Measurements from ENCODE around the gene SLAMF1. TPM values are rescaled to one million over a fixed set of nuclear protein-coding genes. Genes with fewer than 3 reads are reported as not detected.

The SLAMF1 gene
- polyA plus RNA-seq, 3 donors: 0.13 to 0.65 TPM; not detected in 1

GRCh38 chr1:160607011-160607671 lies 39.7 kb downstream of the SLAMF1 start:
- H3K27ac Mint-ChIP-seq: peak overlapping the region in 1 of 7 donors; percentile 55
- H3K36me3 ChIP-seq (replicated peaks in 1 of 2; ENCODE audit: control insufficient read depth in 1 of 2, insufficient read depth in 2 of 2, low read length in 2 of 2): no peaks in the 10 kb centered on the region
- peaks cover 0 to 3% of the 10 kb centered on the region in 2 donors for H3K9me3 ChIP-seq (replicated peaks in 1 of 2; ENCODE audit: control insufficient read depth in 1 of 2, insufficient read depth in 1 of 2, low read length in 2 of 2)
- peak; percentile 82 for TF ChIP-seq CTCF (IDR thresholded peaks at IDR 0.05)
- H3K9me3 Mint-ChIP-seq: peaks cover 4 to 18% (median 11%) of the 10 kb centered on the region in 7 donors
- H3K27me3 ChIP-seq (ENCODE audit: control insufficient read depth in 2 of 2, insufficient read depth in 2 of 2, low read length in 2 of 2): no peaks in the 10 kb centered on the region
- intact Hi-C loops (cut with micrococcal nuclease): loop anchor here (1.0 to 5.0 kb wide), 4 partner anchors 60 to 178 kb away; no protein-coding TSS in a partner anchor
- H3K79me2 ChIP-seq (ENCODE audit: insufficient read depth, low read length): no peaks in the 10 kb centered on the region
- H3K4me2 ChIP-seq (replicated peaks; ENCODE audit: extremely low read depth, low read length, poor library complexity, severe bottlenecking): no peak overlapping the region
- no peak overlapping the region for H3K27ac ChIP-seq (ENCODE audit: low read depth in 1 of 2, low read length in 2 of 2)
- H4K20me1 ChIP-seq (ENCODE audit: insufficient read depth, low read length): no peaks in the 10 kb centered on the region
- no peak overlapping the region for H3K9ac ChIP-seq (ENCODE audit: insufficient read depth, low read length, poor library complexity, severe bottlenecking)
- H3K36me3 Mint-ChIP-seq: peaks cover 0 to 5% of the 10 kb centered on the region in 2 donors
- H3K4me1 ChIP-seq (ENCODE audit: control insufficient read depth in 1 of 2, insufficient read depth in 2 of 2, low read length in 2 of 2): no peaks in the 10 kb centered on the region
- H3K4me1 Mint-ChIP-seq: peaks cover 7% of the 10 kb centered on the region
- H2AFZ ChIP-seq (ENCODE audit: insufficient read depth, low read depth, low read length, poor library complexity, severe bottlenecking): no peak overlapping the region
- 50% methylated on average over 2 of the region's 3 CpGs for WGBS (ENCODE audit: insufficient coverage)
- no peak overlapping the region for H3K4me3 Mint-ChIP-seq
- DNase-seq: peak; percentile 79 to 89 (median 88)
- H3K4me3 ChIP-seq (replicated peaks in 1 of 3; ENCODE audit: low read depth in 2 of 3, low read length in 3 of 3): no peak overlapping the region
- no peaks in the 10 kb centered on the region for H3K27me3 Mint-ChIP-seq (ENCODE audit: low read depth in 3 of 3)

- Mint-ChIP-seq H3K36me3 (peaks cover 0 to 6% of the 10 kb centered on the region in 2 donors), H3K27ac (peak overlapping the region in 1 of 7 donors; percentile 55), H3K4me1 (peaks cover 7% of the 10 kb centered on the region), H3K27me3 (ENCODE audit: low read depth in 3 of 3) (no peaks in the 10 kb centered on the region), H3K4me3 (no peak overlapping the region), H3K9me3 (peaks cover 4 to 23% (median 15%) of the 10 kb centered on the region in 7 donors)
- no peak for TF ChIP-seq CTCF (IDR thresholded peaks at IDR 0.05)
- no peak for DNase-seq
- Histone ChIP-seq H3K27ac (ENCODE audit: low read depth in 1 of 2, low read length in 2 of 2) (no peak overlapping the region), H3K36me3 (replicated peaks in 1 of 2; ENCODE audit: control insufficient read depth in 1 of 2, insufficient read depth in 2 of 2, low read length in 2 of 2) (no peaks in the 10 kb centered on the region), H3K9me3 (replicated peaks in 1 of 2; ENCODE audit: control insufficient read depth in 1 of 2, insufficient read depth in 1 of 2, low read length in 2 of 2) (peaks cover 3 to 4% of the 10 kb centered on the region in 2 donors), H3K27me3 (ENCODE audit: control insufficient read depth in 2 of 2, insufficient read depth in 2 of 2, low read length in 2 of 2) (no peaks in the 10 kb centered on the region), H2AFZ (ENCODE audit: insufficient read depth, low read depth, low read length, poor library complexity, severe bottlenecking) (no peak overlapping the region), H3K4me2 (replicated peaks; ENCODE audit: extremely low read depth, low read length, poor library complexity, severe bottlenecking) (no peak overlapping the region), H4K20me1 (ENCODE audit: insufficient read depth, low read length) (no peaks in the 10 kb centered on the region), H3K4me3 (replicated peaks in 1 of 3; ENCODE audit: low read depth in 2 of 3, low read length in 3 of 3) (no peak overlapping the region), H3K4me1 (ENCODE audit: control insufficient read depth in 1 of 2, insufficient read depth in 2 of 2, low read length in 2 of 2) (no peaks in the 10 kb centered on the region), H3K79me2 (ENCODE audit: insufficient read depth, low read length) (no peaks in the 10 kb centered on the region), H3K9ac (ENCODE audit: insufficient read depth, low read length, poor library complexity, severe bottlenecking) (no peak overlapping the region)
- intact Hi-C loops (cut with micrococcal nuclease): loop anchor here (1.0 to 5.0 kb wide), 4 partner anchors 59 to 178 kb away; no protein-coding TSS in a partner anchor
- WGBS (ENCODE audit: insufficient coverage): 100% methylated on average over 1 of the region's 1 CpG
These were observed 40.2 kb downstream of the SLAMF1 start for GRCh38 chr1:160606611-160607010.

Data from CD14-positive monocyte (primary cell).